ENCODE data around the gene RAVER1.
"Not testable (repeated sequence)": the region's sequence is repeated elsewhere in the genome, so short reads cannot be mapped to it uniquely, and the experiment has no call there.

The RAVER1 gene, protein sequence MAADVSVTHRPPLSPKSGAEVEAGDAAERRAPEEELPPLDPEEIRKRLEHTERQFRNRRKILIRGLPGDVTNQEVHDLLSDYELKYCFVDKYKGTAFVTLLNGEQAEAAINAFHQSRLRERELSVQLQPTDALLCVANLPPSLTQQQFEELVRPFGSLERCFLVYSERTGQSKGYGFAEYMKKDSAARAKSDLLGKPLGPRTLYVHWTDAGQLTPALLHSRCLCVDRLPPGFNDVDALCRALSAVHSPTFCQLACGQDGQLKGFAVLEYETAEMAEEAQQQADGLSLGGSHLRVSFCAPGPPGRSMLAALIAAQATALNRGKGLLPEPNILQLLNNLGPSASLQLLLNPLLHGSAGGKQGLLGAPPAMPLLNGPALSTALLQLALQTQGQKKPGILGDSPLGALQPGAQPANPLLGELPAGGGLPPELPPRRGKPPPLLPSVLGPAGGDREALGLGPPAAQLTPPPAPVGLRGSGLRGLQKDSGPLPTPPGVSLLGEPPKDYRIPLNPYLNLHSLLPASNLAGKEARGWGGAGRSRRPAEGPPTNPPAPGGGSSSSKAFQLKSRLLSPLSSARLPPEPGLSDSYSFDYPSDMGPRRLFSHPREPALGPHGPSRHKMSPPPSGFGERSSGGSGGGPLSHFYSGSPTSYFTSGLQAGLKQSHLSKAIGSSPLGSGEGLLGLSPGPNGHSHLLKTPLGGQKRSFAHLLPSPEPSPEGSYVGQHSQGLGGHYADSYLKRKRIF

DNA sequence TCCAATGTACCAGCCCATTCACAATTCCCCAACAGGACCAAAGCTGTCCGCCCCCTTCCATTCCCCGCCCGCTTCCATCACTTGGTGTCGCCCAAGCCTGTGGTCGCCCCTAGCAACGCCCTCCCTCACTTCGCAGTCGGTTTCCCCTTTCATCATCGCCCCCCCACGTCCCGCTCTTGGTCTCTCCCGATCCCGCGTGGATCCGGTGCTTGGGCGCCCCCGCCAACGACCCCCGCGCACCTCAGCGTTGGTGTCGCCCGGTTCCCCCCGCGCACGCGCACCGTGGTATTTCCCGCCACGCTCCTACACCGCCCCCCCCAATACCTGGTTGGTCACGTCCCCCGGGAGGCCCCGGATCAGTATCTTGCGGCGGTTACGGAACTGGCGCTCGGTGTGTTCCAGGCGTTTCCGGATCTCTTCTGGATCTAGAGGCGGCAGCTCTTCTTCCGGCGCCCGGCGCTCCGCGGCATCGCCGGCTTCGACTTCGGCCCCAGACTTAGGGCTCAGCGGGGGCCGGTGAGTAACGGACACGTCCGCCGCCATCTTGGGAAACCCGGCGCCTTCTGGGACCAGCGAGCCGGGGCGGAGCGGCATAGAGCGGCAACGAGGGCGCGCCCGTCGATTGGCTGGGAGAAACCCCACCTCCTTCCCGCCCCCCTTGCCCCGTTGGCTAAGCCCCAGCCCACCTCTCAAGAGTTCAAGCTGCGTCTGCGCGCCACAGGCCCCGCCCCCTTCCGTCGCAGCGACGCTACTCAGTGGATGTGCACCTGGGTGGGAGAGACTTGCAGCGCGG lies at the start of gene RAVER1:
RAVER1 (minus strand) TSS at position 565 of the 793 bp plus-strand sequence; CDS start at position 543, 22 bp downstream.
- peak; percentile 89 to 99 (median 99) for DNase-seq

DNA sequence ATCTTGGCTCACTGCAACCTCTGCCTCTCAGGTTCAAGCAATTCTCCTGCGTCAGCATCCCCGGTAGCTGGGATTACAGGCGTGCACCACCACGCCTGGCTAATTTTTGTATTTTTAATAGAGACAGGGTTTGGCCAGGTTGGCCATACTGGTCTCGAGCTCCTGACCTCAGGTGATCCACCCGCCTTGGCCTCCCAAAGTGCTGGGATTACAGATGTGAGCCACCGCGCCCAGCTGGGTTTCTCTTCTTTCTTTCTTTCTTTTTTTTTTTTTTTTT lies 49.8 kb upstream of the RAVER1 start:
- not testable (repeated sequence) for DNase-seq

DNA sequence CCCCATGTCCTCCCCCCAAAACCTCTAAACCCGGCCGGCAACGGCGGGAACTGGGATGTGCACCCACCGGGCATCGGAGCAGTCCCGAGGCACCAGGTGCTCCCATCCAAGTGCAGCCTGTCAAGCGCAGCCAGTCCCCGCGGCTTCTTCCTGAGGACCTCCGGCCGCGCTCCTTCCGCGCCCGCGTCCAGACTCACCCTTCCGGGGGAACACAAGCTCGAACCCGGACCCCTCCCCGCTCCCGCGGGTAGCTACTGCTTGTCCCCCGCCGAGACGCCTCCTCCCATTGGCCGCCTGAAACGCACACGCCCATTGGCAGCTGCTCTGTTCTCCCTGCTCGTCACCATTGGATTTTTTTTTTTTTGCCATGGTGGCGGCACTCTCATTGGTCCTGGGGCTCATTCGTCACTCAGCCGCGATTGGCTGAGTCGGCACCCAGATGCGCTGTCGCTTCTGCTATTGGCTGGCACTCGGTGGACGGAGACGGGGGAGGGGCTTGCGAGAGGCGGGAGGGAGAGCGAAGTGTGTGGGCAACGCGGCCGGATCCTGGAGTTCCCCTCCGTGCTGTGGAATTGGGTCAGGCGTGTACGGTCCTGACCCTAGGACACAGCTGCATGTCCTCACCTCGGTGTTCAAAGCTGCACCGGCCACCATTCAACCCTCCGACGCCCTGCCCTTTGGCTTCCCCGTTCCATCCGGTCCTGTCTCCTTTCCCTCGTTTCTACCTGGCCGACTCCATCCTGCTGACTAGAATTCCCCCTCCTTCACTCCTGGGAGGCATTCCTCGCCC lies 47.2 kb upstream of the RAVER1 start, which contains the start of gene TYK2:
TYK2 (minus strand) TSS at position 260 of the 790 bp plus-strand sequence. CDS start 2,166 bp downstream, outside the sequence.
- DNase-seq, result peak; percentile 94 to 100 (median 99)

DNA sequence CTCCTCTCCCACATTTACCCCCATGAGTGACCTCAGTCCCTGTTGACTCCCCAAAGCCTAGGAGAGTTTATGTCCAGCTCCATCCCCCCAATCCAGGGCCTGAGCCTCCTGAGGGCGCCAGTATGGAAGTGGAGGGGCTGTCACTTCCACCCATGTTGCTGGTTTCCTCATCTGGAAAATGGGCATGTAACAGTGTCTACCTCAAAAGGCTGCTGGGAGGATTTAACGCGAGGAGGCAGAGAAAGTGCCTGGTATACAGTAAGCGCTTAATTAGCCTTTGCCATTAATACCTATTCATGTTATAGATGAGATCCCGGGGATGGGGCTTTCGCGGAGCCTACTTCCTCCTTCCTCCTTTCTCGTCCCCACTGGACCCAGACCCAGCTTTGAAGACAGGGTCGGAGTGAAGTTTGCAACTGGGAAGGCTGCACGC lies 46.6 kb upstream of the RAVER1 start:
- no peak for DNase-seq

DNA sequence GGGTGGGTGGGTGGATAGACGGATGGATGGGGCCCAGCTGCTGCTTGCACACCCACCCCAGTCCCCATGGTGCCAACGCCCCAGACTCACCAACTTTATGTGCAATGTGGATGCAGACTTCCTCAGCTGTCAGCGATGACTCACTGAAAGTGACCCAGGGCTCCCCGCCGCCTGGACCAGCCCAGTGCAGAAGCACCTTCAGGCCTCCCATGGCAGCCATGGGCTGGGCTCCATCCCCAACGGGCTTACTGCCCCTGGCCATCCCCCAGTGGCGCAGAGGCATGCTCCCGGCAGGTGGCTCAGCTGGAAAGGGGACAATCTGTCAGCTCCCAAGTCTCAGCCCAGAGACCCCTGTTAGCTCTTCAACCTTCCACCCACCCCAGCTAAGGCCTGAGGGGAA lies 44.8 kb upstream of the RAVER1 start:
- no peak for DNase-seq

DNA sequence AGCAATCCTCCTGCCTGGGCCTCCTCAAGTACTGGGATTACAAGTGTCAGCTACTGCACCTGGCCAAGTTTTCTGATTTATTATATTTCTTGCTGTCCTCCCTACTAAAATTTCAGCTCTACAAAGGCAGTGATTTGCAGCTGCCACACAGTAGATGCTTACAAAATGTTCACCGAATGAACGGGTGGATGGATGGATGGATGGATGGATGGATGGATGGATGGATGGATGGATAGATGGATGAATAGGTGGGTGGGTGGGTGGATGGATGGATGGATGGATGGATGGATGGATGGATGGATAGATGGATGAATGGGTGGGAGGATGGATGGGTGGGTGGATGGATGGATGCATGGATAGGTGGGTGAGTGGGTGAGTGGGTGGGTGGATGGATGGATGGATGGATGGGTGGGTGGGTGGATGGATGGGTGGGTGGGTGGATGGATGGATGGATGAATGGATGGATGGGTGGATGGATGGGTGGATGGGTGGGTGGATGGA lies 43.9 kb upstream of the RAVER1 start:
- DNase-seq, result not testable (repeated sequence)

DNA sequence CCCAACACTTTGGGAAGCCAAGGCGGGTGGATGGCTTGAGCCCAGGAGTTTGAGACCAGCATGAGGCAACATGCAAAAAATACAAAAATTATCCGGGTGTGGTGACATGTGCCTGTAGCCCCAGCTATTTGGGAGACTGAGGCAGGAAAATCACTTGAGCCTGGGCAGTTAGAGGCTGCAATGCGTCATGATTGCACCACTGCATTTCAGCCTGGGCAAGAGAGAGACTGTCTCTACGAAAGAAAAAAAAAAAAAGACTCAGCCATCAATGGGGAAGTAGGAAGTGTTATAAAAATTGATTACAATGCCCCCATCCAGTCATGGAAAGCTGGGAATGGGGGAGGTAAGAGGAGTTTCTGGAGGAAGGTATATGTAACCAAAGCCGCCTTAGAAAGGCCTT lies 41.6 kb upstream of the RAVER1 start:
- no peak for DNase-seq

DNA sequence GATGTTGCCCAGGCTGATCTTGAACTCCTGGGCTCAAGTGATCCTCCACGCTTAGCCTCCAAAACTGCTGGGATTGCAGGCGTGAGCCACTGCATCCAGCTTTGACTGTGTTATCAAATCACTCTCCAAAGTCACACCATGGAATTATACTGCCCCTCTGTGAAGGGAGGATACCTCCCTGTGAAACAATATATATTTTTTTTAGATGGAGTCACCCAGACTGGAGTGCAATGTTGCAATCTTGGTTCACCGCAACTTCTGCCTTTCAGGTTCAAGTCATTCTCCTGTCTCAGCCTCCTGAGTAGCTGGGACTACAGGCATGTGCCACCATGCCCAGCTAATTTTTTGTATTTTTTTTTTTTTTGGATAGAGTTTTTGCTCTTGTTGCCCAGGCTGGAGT lies 39.4 kb upstream of the RAVER1 start:
- no peak for DNase-seq

DNA sequence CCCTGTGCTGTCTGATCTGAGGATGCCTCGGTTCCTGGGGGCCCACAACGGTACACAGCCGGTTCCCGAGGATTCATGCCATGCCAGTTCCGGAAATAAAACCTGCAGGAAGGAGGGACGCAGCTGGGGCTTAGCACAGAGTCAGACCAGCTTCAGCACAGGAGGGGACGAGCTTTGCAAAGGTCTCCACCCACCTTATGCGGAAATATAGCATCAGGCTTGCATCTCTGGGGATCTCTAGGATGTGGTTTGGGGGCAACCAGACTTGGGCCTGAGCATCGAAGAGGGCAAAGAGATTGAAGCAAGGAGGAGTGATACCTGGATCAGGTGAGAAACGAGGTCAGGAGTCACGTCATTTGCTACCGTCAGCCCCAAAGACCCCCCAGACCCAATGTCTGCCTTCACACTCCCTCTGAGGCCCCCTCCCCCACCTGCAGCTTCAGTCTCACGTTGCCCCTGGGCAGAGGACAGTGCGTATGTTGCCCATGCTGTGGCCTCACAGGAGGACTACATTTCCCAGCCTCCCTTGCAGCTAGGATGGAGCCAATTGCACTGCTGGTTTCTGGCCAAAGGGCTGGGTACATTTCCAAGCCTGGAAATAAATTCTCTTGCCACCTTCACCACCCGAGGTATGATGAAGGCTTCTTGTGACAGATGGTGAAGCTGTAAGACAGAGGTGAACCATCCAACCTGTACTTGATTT lies 34.9 kb upstream of the RAVER1 start:
- no peak for DNase-seq

DNA sequence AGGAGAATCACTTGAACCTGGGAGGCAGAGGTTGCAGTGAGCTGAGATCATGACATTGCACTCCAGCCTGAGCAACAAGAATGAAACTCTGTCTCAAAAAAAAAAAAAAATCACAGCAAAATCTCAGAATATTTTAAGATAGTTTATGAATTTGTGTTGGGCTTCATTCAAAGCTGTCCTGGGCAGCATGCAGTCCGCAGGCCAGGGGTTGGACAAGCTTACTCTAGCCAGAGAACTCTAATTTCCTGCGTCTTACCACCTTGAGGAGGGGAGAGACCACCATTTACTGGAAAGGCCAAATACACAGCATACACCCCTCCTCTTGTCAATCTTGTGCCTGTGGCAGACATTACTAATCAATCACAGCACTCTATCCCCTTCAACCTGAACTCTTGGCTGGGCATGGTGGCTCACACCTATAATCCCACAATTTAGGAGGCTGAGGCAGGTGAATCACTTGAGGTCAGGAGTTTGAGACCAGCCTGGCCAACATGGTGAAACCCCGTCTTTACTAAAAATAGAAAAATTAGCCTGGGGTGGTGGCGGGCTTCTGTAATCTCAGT lies 33.7 kb upstream of the RAVER1 start:
- not testable (repeated sequence) for DNase-seq

DNA sequence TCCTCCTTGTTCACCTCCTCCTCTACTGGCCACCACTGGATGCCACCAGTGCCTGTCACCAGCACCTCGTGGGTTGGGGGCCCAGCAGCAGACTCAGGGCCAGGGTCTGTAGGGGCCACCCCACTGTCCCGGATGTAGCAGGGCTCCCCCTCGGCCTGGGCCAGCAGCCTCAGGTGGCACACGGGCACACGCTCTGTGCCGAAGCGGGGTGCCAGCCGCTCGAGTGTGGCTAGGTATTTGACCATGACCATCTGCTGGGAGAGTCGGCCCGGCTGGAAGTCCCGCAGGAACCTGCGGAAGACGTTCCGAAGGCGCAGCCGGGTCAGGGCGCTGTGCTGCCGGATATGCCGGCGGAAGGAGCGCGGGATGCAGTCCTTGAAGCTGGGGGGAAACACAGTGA lies 32.2 kb upstream of the RAVER1 start:
- DNase-seq, result no peak

DNA sequence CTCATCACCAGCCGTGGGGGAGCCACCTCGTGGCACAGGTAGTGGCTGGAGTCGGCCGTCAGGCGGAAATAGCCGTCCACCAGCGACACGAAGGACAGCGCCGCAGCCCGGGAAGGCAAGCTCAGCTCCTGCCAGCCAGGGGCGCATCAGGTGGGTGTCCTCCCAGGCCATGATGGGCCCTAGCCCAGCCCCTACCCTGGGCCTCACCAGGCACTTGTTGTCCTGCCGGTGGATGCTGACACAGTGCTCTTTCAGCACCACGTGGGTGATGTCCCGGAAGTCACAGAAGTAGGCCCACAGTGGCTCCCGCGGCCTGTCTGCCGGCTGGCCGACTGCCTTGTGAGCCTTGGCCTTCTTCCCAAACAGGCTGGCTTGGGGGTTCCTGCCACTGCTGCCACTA lies 31.3 kb upstream of the RAVER1 start:
- no peak for DNase-seq

DNA sequence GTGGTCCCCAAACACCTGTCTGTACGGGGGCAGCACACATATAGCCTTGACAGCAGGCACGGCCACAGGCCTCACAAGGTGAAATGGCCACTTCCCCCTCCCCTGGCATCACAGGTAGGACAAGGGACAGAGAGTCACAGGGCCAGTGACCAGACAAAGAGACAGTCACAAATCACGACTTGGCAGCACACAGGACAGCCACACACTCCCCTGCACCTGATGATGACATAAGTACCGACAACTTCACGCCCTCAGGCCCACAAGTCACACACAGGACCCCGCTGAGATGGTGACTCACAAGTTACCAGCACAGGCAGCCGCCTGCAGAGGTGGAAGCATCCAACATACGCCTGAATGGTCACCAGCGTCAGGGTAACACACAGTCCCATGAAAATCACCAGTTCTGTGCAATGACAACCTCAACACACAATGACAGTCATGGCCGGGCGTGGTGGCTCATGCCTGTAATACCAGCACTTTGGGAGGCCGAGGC lies 30.5 kb upstream of the RAVER1 start:
- no peak for DNase-seq

DNA sequence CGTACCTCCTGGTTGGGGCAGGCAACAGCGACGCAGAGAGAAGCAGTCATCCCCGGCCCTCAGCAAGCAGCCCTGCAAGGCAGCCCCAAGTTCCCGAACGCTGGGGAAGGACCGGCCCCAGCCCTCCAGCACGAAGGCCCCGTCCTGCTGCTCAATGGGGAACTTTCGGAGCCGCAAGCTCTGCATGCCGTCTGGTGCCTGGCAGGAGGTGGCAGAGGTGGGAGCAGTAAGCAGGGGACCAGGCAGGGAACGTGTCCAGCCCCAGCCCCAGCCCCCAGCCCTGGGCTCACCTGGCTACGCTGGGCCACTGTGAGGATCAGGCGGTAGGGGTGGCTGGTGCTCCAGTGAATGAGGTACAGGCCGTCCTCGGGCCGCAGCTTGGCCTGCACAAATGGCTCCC lies 28.9 kb upstream of the RAVER1 start:
- no peak for DNase-seq

DNA sequence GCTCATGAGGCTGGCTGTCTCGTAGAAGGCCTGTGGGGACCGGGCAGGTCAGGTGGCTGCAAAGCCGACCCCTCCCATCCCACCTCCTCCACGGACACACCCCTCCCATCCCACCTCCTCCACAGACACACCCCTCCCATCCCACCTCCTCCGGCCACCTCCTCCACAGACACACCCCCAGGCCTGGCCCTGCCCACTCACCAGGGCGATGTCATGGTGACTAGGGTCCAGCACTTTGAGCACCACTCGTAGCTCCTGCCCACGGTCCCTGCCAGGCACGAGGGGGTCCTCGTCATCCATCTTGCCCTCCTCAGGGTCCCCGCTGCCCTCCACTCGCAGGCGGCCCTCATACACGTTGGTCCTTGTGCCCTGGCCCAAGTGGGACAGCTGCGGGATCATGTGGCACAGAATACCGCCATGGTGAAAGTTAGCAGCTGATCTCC lies 28.3 kb upstream of the RAVER1 start:
- DNase-seq, result no peak

DNA sequence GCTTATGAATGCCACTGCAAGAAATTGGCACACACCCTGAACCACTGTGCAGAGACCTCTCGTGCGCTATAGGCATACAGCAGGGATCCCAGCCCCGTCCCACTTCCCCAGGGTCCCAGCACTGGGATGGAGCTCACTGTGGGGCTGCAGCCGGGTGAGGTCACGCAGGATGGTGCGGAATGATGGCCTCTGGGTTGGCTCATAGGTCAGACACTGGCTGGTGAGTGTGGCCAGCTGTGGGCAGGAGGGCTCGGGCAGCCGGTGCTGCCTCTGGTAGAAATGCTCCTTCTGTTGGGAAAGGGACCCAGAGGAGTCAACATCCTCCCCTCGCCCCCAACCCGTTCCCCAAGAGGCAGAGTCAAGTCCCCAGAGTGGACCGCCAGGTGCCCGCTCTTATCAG lies 23.1 kb upstream of the RAVER1 start:
- DNase-seq, result no peak

DNA sequence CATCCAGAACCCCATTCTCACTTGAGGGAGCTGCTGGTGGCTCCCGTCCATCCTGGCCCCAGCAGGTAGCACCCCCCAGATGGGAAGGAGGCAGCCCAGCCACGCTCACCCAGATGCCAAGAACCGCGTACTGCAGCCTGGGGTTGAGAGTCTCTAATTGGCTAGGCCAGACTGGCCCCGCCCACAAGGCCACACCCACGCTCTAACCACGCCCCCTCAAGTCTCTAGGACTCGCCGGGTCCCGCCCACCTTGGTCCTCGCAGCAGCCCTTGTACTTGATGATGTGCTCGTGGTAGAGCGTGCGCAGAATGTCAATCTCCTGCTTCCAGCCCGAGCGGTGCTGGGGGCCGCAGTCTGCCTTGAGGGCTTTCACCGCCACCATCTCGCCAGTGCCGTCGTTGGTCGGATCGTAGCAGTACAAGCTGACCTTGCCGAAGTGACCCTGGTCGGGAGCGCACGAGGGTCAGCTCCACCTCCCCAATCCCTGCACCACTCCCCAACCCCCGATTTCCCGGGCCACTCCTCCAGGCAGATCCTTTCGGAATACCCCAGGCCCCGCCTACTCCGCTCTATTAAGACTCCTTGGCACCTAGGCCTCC lies 20.6 kb upstream of the RAVER1 start:
- peak in 2 of 3 experiments; percentile 2 to 5 for DNase-seq

DNA sequence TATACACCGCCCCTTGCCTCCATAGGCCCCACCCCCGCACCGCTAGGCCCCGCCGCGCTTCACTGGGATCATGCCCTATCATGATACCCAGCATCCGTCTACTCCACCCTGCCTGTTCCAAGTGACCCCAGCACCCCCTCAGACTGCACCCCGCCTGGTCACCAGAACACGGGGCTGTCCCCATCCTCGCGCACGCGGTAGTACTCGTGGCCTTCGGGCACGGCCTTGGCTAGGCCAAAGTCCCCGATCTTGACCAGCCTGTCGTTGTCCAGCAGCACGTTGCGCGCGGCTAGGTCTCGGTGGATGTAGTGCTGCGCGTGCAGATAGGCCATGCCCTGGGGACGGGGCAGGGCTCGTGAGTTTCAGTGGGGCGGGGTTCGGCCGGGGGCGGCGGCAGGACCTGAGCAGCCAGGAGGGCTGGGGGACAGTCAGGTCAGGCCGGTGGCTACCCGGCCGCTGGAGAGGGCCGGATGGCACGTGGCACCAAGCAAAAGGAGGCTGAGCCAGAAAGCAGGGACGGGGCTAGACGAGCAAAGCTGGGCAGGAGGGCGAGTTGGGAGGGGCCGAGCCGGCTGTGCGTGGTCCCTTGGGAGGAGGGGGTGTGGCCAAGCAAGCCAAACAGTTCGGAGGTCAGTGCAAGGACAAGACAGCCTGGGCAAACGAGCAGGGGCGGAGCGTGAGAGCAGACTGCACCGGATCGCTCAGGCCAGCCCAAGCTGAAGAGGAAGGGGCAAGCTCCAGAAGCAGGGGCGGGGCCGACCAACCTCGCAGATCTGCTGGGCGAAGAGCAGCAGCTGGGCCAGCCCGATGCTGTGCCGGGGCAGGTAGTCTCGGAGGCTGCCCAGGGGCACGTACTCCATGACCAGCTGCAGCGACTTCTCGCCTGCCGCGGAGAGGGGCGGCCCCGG lies 19.7 kb upstream of the RAVER1 start:
- DNase-seq, result peak in 1 of 3 experiments; percentile 18

DNA sequence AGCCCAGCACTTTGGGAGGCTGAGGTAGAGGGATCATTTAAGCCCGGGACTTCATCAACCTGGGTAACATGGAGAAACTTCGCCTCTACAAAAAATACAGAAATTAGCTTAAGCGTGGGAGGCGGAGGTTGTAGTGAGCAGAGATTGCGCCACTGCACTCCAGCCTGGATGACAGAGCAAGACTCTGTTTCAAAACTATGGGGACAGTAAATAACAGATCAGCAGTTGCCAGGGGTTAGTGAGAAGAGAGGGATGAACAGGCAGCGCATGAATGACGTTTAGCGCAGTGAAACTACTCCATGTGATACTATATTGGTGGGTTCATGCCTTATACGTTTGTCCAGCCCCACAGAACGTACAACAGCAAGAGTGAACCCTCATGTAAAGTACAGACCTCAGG lies 13.2 kb upstream of the RAVER1 start:
- no peak for DNase-seq

DNA sequence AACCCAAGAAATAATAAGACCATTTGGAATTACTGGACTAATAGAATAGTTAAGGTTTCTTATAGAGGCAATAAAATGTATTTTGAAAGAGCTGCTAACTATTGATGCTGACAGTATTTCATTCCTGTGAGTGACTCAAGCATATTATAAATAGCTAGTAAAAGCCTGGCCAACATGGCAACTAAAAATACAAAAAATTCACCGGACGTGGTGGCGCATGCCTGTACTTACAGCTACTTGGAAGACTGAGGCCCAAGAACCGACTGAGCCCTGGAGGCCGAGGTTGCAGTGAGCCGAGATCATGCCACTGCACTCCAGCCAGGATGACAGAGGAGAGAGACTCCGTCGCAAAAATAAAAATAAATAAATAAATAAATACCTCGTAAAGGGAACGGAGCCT lies 11.5 kb upstream of the RAVER1 start:
- no peak for DNase-seq

Data from NCI-H1417 (cell line).